Fibroblast of lung (primary cell): ENCODE measurements around the gene GRHL3. TPM values are rescaled to one million over a fixed set of nuclear protein-coding genes. Genes with fewer than 3 reads are reported as not detected.
"Not testable (repeated sequence)": the region's sequence is repeated elsewhere in the genome, so short reads cannot be mapped to it uniquely, and the experiment has no call there.

Source experiments
- DNase-seq, 2 donors: peaks; one replicate each; pipeline versions ENCODE4 v3.0.0 to v3.0.0-alpha.2; 2010; ENCODE audit warnings: low read depth in 2 of 2
- H2AFZ ChIP-seq: 2 replicates; pipeline ENCODE4 v1.5.1; 2012; ENCODE audit warnings: low read length, control low read depth, inconsistent platforms
- H3K27ac ChIP-seq: 2 replicates; pipeline ENCODE4 v1.5.1; 2011; ENCODE audit warnings: low read length, control low read depth; ENCODE audit not compliant: insufficient read depth
- H3K27me3 ChIP-seq: 2 replicates; pipeline ENCODE4 v1.5.1; 2011; ENCODE audit warnings: mild to moderate bottlenecking, low read length; ENCODE audit not compliant: control insufficient read depth, insufficient read depth
- H3K36me3 ChIP-seq: 2 replicates; pipeline ENCODE4 v1.5.1; 2011; ENCODE audit warnings: low read length; ENCODE audit not compliant: control insufficient read depth, insufficient read depth
- H3K4me1 ChIP-seq: 2 replicates; pipeline ENCODE4 v1.5.1; 2011; ENCODE audit warnings: low read length; ENCODE audit not compliant: control insufficient read depth, insufficient read depth; ENCODE audit errors: extremely low read depth
- H3K4me2 ChIP-seq: 2 replicates; pipeline ENCODE4 v1.5.1; 2011; ENCODE audit warnings: low read length, control low read depth; ENCODE audit not compliant: insufficient read depth; ENCODE audit errors: extremely low read depth
- H3K4me3 ChIP-seq, 4 experiments: fragments of 200-600 bp in 1 of 4; sonication (generic) in 1 of 4; replicated peaks in 1 of 4; 2 replicates each; pipeline ENCODE4 v1.5.1; 2011 to 2016; ENCODE audit warnings: low read length in 4 of 4, low read depth in 3 of 4, mild to moderate bottlenecking in 3 of 4, control low read depth in 2 of 4, inconsistent platforms in 1 of 4, mixed read lengths in 1 of 4; ENCODE audit not compliant: insufficient read depth in 1 of 4; ENCODE audit errors: control extremely low read depth in 1 of 4
- H3K79me2 ChIP-seq: 2 replicates; pipeline ENCODE4 v1.5.1; 2012; ENCODE audit warnings: mild to moderate bottlenecking, low read length, inconsistent platforms; ENCODE audit not compliant: control insufficient read depth, insufficient read depth
- H3K9ac ChIP-seq: 2 replicates; pipeline ENCODE4 v1.5.1; 2011; ENCODE audit warnings: mild to moderate bottlenecking, low read length, control low read depth; ENCODE audit not compliant: insufficient read depth
- H3K9me3 ChIP-seq: 2 replicates; pipeline ENCODE4 v1.5.1; 2012; ENCODE audit warnings: low read depth, low read length; ENCODE audit not compliant: control insufficient read depth, insufficient read depth
- H4K20me1 ChIP-seq: 2 replicates; pipeline ENCODE4 v1.5.1; 2011; ENCODE audit warnings: low read length; ENCODE audit not compliant: control insufficient read depth, insufficient read depth; ENCODE audit errors: extremely low read depth
- EZH2 ChIP-seq: IDR thresholded peaks from 2 replicates; pipeline ENCODE4 v1.5.1; 2012; ENCODE audit warnings: low read length, control low read depth, mild to moderate bottlenecking; ENCODE audit errors: missing control alignments
- polyA minus RNA-seq: library from RNA; depleted of rRNA, polyadenylated mRNA; stranded (reverse); fragments of >200 nt; gene quantifications from 2 replicates; pipeline ENCODE4 v1.2.3, GENCODE V29; 2011; ENCODE audit warnings: low replicate concordance
- polyA plus RNA-seq, 2 donors: library from polyadenylated mRNA; depleted of rRNA in 1 of 2; stranded (reverse) in 1 of 2; unstranded in 1 of 2; fragments of >200 nt; gene quantifications; 2 replicates each; pipeline ENCODE4 v1.2.1, GENCODE V29; 2011 to 2012; ENCODE audit warnings: missing spikeins in 1 of 2
- total RNA-seq: library from RNA; depleted of rRNA; stranded (reverse); fragments of >200 nt; gene quantifications from 2 replicates; pipeline ENCODE4 v1.2.1, GENCODE V29; 2014
- TF ChIP-seq, protein P1 (sequence below), 2 donors: IDR thresholded peaks in 1 of 2; conservative IDR thresholded peaks in 1 of 2; 1 replicate in 1 of 2; 2 replicates in 1 of 2; pipeline ENCODE4 v1.5.1; 2011 to 2012; ENCODE audit warnings: low read length in 2 of 2, control low read depth in 1 of 2, inconsistent platforms in 1 of 2, low read depth in 1 of 2, mild to moderate bottlenecking in 1 of 2

The GRHL3 gene
- total RNA-seq (not detected in 2 replicates), polyA plus RNA-seq (0.03 TPM in 1 of 2 replicates, not detected in the other), polyA minus RNA-seq (not detected in 2 replicates)
- polyA plus RNA-seq (2012), result not detected in 2 replicates

DNA sequence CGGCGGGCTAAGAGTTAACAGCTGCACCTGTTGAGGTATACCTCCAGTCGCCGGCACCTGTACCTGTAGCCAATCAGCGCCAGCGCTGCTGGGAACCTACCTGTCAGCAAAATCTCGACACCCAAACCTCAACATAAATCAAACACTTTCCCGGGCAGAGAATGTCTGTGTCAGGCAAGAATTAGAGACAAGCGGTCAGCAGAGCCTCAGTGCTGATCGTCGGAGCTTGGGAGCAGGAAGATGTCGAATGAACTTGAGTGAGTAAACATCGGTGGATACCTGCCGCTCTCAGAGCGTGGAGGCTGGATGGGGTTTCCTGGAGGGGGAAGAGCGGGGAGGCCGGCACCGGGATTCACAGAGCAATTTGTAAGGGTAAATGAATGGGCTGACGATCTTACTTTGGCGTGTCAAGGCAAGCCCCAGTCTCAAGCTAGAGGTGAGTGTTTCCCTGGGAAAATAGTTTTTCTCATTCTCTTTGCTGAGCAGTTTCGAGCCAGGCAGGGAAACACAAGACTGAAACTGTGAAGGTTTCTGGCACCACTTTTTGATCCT is at the start of gene GRHL3:
TSS of gene GRHL3 (plus strand) at position 46 of the 552 bp plus-strand sequence. CDS start at position 241, 195 bp downstream.
- no peaks in the 10 kb centered on the region for H3K36me3 ChIP-seq
- no peak for TF ChIP-seq EZH2
- TF ChIP-seq, protein P1, sequence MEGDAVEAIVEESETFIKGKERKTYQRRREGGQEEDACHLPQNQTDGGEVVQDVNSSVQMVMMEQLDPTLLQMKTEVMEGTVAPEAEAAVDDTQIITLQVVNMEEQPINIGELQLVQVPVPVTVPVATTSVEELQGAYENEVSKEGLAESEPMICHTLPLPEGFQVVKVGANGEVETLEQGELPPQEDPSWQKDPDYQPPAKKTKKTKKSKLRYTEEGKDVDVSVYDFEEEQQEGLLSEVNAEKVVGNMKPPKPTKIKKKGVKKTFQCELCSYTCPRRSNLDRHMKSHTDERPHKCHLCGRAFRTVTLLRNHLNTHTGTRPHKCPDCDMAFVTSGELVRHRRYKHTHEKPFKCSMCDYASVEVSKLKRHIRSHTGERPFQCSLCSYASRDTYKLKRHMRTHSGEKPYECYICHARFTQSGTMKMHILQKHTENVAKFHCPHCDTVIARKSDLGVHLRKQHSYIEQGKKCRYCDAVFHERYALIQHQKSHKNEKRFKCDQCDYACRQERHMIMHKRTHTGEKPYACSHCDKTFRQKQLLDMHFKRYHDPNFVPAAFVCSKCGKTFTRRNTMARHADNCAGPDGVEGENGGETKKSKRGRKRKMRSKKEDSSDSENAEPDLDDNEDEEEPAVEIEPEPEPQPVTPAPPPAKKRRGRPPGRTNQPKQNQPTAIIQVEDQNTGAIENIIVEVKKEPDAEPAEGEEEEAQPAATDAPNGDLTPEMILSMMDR (conservative IDR thresholded peaks at IDR 0.05 in 1 of 2, IDR thresholded peaks at IDR 0.05 in 1 of 2; ENCODE audit: low read depth in 1 of 2, low read length in 2 of 2), result no peak
- no peaks in the 10 kb centered on the region for H3K79me2 ChIP-seq
- peak within 1 kb of the TSS in 1 of 4 experiments; percentile 8 for H3K4me3 ChIP-seq
- peaks cover 49% of the 10 kb centered on the region for H3K27me3 ChIP-seq
- H4K20me1 ChIP-seq, result no peaks in the 10 kb centered on the region
- no peak within 1 kb of the TSS for H3K4me2 ChIP-seq
- DNase-seq, result peak in 1 of 2 donors; percentile 35
- H3K27ac ChIP-seq, result no peak within 1 kb of the TSS
- H3K9ac ChIP-seq, result no peak within 1 kb of the TSS
- H2AFZ ChIP-seq, result no peak within 1 kb of the TSS
- H3K9me3 ChIP-seq, result no peaks in the 10 kb centered on the region
- no peaks in the 10 kb centered on the region for H3K4me1 ChIP-seq

DNA sequence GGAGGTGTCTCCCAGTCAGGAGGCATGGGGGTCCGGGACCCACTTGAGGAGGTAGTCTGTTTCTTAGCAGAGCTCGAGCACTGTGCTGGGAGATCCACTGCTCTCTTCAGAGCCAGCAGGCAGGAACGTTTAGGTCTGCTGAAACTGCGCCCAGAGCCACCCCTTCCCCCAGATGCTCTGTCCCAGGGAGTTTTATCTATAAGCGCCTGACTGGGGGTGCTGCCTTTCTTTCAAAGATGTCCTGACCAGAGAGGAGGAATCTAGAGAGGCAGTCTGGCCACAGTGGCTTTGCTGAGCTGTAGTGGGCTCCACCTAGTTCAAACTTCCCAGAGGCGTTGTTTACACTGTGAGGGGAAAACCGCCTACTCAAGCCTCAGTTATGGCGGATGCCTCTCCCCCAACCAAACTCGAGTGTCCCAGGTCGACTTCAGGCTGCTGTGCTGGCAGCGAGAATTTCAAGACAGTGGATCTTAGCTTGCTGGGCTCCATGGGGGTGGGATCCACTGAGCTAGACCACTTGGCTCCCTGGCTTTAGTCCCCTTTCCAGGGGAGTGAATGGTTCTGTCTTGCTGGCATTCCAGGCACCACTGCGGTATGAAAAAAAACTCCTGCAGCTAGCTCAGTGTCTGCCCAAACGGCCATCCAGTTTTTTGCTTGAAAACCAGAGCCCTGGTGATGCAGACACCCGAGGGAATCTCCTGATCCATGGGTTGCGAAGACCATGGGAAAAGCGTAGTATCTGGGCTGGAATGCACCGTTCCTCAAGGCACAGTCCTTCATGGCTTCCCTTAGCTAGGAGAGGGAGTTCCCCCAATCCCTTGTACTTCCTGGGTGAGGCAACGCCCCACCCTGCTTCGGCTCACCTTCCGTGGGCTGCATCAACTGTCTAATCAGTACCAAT is 44.7 kb upstream of the GRHL3 start:
- not testable (repeated sequence) for H2AFZ ChIP-seq, H3K4me3 ChIP-seq, H3K27me3 ChIP-seq, H3K4me1 ChIP-seq, DNase-seq, H3K27ac ChIP-seq, H3K9ac ChIP-seq, H4K20me1 ChIP-seq, H3K36me3 ChIP-seq, H3K79me2 ChIP-seq, H3K4me2 ChIP-seq, H3K9me3 ChIP-seq

DNA sequence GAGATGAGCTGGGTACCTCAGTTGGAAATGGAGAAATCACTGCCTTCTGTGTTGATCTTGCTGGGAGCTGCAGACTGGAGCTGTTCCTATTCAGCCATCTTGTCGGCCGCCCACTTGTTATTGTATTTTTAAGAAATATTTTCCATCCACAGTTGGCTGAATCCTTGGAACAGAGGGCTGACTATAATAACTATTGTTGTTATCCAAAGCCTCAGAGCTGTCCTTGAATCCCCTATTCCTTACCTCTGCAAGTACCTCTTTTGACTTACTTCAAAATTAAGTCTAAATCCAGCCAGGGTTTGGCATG is 44.1 kb upstream of the GRHL3 start:
- DNase-seq, result no peak
- H3K4me2 ChIP-seq, result no peak overlapping the region
- H3K4me3 ChIP-seq, result no peak overlapping the region
- TF ChIP-seq, protein P1 (conservative IDR thresholded peaks at IDR 0.05 in 1 of 2, IDR thresholded peaks at IDR 0.05 in 1 of 2; ENCODE audit: low read depth in 1 of 2, low read length in 2 of 2), result no peak
- no peak for TF ChIP-seq EZH2
- H2AFZ ChIP-seq, result no peak overlapping the region
- H3K79me2 ChIP-seq, result no peaks in the 10 kb centered on the region
- H3K4me1 ChIP-seq, result no peaks in the 10 kb centered on the region
- no peak overlapping the region for H3K9ac ChIP-seq
- H3K9me3 ChIP-seq, result no peaks in the 10 kb centered on the region
- H3K27me3 ChIP-seq, result peaks cover 5% of the 10 kb centered on the region
- no peak overlapping the region for H3K27ac ChIP-seq
- no peaks in the 10 kb centered on the region for H4K20me1 ChIP-seq
- H3K36me3 ChIP-seq, result no peaks in the 10 kb centered on the region
